ENCODE data around the gene GRIP1.

GRCh38 chr12:66697404-66697803 is 18.5 kb upstream of the GRIP1 start:
- TF ChIP-seq POLR2A (IDR thresholded peaks at IDR 0.05; ENCODE audit: low read depth, low read length) (no peak), POLR2AphosphoS5 (IDR thresholded peaks at IDR 0.05; ENCODE audit: low read depth, low read length) (no peak), TAF1 (IDR thresholded peaks at IDR 0.05; ENCODE audit: borderline replicate concordance, low read depth, low read length) (no peak)
